Iris pigment epithelial cell (primary cell): ENCODE data around the gene SHANK3.
"Not testable (repeated sequence)": the region's sequence is repeated elsewhere in the genome, so short reads cannot be mapped to it uniquely, and the experiment has no call there.

Source experiments
- DNase-seq: peaks from one replicate; pipeline ENCODE4 v3.0.0-alpha.2; 2011; ENCODE audit warnings: low read depth

The SHANK3 gene

DNA sequence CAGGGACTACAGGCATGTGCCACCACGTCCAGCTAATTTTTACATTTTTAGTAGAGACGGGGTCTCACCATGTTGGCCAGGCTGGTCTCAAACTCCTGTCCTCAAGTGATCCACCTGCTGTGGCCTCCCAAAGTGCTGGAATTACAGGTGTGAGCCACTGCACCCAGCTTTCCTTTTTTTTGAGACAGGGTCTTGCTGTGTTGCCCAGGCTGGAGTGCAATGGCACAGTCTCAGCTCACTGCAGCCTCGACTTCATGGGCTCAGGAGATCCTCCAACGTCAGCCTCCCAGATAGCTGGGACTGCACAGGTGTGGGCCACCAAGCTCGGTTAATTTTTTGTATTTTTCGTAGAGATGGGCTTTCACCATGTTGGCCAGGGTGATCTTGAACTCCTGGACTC lies 18.0 kb upstream of the SHANK3 start:
- DNase-seq, result not testable (repeated sequence)

DNA sequence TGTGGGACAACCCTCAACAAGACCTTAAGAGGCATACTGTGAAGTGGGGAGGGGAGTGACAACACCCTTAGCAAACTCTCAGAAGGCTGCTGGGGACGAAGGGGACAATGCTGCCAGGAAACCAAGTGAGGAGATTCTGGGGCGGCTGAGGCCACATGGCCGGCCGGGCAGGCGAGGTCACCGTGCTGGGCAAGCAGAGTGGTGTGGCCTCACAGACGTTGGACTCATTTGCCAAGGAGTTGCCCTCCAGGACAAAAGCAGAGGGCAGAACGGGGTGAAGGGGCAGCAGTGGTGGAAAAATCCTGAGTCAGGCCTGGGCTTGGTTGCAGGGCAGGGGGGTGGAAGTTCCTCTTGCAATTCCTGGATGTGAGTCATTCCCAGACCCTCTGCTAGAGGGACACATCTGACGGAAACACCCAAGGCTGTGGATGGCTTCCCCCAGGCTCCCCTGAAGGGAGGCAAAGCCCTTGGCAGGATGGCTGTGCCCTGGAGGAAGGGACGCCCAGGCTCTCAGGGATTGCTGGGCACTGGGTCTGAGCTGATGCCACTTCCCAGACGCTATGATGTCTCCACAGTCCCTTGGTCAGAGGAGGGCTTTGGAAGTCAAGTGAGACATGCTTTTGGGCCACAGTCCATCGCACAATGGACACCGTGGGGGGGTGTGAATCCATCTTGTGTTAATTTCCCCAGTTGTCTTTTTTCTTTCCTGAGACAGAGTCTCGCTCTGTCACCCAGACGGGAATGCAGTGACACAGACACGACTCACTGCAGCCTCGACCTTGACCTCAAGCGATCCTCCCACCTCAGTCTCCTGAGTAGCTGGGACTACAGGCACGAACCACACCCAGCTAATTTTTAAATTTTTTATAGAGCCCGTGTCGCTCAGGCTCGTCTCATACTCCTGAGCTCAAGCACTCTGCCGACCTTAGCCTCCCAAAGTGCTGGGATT lies 16.2 kb upstream of the SHANK3 start:
- peak; percentile 50 for DNase-seq

DNA sequence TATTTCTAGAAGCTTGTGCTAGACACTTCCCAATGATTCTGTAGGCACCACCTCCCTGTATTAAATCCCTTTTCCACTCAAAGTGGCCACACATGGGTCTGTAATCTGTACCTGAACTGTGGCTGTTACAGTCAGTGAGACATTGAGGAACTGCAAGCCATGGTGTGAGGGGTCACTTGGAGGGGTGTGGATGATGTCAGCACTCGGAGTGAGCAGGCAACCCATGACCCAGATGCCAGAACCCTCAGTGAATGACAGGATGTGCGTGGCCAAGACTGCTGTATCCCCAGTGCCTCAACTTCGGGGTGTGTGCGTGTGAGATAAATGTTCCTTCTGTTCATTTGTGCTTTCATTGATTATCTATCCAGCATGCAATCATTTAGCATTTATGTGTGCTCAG lies 14.7 kb upstream of the SHANK3 start:
- no peak for DNase-seq

DNA sequence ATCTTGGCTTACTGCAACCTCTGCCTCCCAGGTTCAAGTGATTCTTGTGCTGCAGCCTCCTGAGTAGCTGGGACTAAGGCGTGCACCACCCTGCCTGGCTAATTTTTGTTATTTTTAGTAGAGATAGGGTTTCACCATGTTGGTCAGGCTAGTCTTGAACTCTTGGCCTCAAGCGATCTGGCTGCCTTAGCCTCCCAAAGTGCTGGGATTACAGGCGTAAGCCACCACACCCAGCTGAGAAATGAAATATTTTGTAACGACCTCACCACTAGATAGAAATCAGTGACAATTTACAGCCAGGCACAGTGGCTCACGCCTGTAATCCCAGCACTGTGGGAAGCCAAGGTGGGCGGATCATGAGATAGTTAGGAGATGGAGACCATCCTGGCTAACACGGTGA lies 12.9 kb upstream of the SHANK3 start:
- not testable (repeated sequence) for DNase-seq

DNA sequence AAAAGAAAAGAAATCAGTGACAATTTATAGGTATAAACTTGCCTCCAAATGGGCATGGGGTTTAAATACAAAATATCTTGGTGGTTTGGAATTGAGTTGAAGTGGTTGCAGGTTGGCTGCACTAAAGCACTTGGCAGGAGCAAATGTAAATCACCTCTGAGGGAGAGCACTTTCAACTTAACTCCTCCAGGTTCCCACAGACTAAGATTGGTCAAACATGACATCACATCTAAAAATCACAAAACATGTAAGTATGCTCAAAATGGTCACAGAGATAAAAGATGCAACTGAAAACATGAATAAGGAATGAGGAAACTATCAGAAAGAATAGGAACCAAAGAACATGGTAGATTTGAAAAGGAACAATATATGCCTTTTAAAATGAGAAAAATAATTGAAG lies 12.3 kb upstream of the SHANK3 start:
- DNase-seq, result no peak

DNA sequence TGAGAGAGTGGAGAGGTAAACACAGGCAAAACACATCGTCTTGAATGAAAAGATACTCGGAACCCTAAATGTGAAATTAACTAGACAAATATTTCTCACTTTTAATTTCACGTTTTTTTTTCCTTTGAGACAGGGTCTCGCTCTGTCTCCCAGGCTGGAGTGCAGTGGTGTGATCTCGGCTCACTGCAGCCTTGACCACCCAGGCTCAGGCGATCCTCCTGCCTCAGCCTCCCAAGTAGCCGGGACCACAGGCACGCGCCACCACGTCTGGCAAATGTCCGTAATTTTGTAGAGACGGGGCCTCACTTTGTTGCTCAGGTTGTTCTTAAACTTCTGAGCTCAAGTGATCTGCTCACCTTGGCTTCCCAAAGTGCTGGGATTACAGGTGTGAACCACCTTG lies 7.4 kb upstream of the SHANK3 start:
- no peak for DNase-seq

DNA sequence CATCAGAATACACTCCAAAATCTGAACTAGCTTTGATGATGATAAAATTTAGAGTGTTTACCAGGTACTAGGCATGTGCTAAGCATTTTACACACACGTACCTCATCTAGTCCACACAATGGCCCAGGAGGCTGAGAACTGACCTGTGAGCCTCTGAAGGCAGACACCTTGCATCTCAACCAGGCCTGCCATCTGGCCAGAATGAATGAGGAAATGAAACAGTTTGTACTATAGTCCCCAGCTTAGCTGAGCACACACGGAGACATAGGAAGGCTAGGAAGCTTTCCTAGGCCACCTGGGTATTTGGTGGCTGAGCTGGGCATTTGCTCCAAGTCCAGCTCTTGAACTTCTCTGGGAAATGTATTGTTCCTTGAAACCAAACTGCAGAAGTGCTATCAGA lies 6.9 kb upstream of the SHANK3 start:
- no peak for DNase-seq

DNA sequence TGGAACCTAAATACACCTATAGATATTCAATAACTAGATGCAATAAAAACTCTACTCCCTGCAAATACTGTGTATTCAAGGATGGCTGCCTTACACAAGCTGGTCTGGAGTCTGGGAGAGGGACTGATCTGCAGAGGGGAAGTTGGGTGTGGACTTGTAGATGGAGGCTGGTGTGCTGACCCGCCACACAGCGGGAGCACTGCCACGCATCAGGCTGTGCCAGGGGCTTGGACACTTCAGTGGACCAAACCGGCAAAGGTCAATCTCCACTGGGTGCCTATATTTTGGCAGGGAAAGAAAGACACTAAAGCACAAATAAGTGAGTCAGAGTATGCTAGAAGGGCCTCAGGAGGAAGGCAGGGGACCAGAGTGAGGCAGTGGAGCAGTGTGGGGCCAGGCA lies 2.1 kb upstream of the SHANK3 start:
- no peak for DNase-seq

DNA sequence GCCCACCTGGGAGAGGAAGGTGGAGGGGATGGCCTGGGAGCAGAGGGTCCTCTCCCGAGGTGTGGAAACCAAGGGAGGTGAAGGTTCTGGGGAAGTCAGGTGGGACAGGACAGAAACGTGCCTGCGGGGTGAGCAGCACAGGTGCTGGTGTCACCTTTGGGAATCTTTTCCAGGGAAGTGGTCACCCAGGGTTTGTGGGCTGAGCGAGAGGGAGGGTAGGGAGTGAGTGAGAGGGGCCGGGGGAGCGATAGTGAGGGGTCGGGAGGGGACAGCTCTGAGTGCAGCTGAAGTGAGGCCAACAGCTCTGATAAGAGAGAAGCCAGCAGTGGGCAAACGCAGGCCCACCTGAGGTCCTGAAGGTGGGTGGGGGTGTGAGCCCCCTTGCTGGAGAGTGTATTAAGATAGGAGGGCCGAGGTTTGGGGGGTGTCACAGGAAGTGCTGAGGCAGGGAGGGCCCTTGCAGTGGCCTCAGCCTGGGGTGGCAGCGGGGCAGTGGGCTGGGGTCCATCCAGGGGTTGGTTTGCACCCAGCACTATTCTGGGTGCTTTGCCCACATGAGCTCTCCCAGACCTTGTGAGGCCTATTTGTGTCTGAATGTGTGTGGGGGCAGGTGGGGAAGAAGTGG lies 1.6 kb upstream of the SHANK3 start:
- no peak for DNase-seq

DNA sequence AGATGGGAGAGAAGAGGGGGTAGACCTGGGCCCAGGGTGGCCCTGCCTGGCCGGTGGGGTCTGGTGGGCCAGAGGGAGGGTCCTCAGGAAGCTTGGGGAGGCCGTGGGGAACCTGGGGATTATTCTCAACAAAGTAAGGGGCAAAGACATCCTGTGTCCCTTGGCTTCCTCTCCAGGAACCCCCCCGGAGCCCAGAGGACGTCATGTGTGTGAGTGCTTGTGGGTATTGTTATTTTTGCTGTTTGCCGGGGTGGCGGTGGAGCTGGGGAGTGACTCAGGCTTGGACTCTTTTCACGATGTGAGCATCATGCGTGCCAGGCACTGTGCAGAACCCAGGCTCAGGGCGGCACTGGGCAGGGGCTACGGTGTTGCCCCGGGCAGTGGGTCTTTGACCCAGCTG lies 982 bp upstream of the SHANK3 start:
- DNase-seq, result no peak

DNA sequence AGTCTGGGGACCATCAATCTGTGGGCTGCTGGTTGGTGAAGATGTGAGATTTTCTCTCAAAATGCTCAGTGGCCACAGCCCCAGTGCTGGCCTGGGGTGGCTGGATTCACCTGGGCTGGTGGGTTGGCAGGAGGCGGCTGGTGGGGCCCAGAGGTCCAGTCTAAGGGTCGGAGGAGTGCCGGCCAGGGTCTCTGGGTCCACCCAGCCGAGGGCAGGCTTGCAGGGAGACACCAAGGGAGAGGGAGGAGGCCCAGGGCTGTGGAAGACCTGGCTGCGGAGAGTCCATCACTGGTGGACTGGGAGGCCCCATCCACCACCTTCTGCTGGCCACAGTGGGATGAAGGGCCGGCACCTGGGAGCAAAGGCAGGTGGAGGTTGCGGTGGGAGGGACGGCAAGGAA lies 582 bp upstream of the SHANK3 start:
- DNase-seq, result no peak

DNA sequence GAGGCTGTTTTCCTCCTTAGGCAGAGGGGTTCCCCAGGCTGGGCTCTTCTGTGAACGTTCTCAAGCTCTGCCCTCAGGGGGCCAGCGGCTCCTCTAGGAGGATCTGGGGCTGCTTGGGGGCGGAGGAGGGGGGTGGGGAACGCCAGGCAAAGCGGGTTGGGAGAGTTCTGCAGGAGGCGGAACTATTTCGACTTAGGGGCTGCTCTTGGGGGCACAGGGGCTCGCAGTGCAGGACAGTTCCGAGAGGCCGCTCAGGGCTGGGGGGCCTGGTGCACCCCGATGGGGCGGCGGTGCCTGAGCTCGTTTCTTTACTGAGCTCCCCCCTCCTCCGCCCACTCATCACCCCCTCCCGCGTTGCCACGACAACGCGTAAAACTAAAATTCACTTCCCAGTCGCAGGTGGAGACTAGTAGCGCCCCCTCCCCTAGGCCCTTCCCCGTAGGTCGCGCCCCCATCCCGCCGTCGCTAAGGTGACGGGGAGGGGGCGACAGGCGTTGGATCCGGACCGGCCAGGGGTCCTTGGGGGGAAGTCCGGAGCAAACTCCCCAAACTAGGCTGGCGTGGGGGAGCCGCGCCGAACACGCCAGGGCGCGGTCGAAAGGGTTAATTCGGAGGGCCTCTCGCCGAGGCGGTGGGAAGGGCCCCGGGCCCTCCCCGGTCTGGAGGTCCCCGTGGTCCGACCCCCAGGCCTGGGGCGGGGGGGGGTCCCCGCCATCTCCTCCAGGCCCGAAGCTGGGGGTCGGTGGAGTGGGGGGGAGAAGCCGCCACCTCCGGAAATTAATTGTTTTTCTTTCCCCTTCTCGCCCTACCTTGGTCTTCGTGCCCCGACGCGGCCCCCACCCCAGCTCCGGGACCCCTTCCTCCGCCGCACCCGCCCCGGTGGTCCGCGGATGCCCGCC lies 857 bp downstream of the SHANK3 start:
- no peak for DNase-seq

DNA sequence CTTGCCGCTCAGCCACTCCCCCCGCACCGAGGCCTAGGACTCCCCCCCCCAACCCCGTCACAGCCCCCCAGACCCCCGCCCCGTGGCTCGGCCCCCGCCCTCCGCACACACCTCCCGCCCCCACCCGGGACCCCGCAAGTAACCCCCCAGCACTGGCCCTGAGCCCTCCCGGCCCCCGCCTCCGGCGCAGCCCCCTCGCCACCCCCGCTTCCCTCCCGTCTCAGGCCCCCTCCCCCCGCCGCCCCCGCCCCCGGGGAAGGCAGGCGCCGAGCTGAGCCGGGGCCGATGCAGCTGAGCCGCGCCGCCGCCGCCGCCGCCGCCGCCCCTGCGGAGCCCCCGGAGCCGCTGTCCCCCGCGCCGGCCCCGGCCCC lies 1.5 kb downstream of the SHANK3 start:
- DNase-seq, result no peak

DNA sequence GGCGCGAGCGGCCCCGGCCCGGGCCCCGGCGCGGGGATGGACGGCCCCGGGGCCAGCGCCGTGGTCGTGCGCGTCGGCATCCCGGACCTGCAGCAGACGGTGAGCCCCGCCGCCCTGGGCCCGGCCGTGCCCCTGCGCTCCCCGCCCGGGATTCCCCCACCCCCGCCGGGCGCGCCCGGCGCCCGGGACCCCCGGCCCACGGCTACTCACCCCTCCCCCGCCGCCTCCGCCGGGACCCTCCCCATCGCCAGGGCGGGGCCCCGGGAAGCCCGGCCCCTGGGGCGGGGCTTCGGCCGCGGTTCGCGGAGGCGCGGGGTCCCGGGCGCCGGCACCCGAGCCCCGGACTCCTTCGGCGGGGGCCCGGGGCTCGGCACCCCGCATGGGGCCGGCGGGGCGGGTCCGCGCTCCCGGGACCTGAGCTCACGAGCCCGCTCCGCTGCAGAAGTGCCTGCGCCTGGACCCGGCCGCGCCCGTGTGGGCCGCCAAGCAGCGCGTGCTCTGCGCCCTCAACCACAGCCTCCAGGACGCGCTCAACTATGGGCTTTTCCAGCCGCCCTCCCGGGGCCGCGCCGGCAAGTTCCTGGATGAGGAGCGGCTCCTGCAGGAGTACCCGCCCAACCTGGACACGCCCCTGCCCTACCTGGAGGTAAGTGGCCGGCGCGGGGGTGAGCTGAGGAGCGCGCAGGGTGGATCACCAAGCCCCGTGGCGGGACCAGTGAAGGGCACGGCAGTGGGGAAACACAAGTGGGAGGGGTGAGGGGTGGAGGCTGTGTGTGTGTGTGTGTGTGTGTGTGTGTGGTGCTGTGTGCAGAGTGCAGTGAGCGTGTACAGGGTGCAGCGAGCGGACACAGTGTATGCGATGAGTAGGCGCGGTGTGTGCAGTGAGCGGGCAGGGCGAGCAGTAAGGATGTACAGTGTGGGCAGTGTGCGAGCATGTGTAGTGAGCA lies 2.3 kb downstream of the SHANK3 start:
- DNase-seq, result no peak

DNA sequence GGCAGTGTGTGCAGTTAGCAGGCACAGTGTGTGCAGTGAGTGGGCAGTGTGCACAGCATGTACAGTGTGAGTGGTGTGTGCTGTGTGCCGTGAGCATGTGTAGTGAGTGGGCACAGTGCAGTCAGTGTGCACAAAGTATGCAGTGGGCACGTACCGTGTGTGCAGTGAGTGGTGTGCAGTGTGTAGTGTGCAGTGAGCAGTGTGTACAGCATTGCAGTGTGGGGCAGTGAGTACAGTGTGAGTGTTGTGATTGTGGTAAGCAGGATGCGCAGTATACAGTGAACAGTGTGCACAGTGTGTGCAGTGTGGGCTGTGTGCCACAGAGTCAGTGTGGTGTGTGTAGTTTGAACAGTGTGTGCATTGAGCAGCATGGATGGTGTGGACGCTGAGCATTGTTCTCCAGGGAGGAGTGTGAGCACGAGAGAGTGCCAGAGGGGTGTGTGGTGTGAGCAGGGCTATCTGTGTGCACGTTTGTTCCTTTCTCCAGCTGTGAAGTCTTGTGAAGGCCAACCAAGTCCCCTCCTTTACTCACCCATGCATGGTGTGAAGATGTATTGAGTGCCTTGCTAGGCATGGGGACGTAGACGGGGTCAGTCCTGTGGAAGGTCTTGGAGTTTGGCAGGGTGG lies 3.0 kb downstream of the SHANK3 start:
- no peak for DNase-seq

DNA sequence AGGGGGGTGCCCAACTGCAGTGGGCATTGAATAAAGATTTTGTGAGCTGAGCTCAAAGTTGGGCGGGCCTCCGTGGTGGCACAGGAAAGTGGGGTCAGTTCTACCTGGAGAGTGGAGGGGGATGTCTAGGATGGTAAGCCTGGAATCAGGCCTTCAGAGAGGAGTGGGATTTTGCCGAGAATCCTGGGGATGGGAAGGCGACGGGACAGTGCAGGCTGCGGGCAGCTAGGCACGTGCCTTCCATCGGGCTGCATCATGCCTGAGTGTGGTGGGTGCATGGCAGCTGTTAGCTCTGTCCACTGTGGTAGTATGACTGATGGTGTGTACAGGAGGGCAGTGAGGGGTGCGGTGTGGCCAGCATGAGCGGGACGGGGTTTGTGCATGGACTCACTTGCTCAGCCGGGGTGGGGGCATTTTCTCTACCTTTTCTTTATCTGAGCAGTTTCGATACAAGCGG lies 3.6 kb downstream of the SHANK3 start:
- no peak for DNase-seq

DNA sequence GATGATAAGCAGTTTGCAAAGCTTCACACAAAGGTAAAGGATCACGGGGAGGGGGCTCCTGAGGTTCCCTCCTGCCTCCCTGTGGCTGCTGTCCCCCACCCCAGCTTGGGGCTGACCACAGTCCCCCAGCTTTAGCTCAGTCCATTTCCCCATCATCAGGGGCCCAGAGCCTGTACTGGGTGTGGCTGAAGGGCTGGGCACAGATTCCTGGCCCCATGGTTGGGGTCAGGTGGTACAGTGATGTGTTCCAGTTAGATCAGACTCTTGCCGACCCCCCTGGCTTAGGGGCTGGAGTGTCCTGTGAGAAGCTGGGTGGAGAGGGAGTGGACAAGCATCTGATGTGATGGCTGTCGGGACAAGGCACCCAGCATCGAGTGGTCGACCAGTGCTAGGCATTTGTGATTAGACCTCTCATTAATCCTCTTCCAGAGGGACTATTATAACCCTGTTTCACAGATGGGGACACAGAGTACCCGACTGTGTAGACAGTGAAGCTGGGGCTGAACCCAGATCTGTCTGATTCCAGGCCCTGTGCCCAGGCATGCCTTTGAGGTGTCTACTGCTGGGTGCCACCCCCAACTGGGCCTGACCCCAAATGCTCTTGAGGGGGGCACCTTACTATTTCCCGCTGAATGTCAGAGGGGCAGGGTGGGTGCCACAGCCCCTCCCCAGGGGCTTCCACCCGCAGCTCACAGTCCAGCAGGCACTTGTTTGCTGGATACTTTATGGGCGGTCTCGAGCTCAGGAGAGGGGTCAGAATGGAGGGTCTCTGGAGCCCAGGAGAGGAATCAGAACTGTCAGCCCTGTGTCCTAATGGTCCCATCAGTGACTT lies 4.3 kb downstream of the SHANK3 start:
- no peak for DNase-seq

DNA sequence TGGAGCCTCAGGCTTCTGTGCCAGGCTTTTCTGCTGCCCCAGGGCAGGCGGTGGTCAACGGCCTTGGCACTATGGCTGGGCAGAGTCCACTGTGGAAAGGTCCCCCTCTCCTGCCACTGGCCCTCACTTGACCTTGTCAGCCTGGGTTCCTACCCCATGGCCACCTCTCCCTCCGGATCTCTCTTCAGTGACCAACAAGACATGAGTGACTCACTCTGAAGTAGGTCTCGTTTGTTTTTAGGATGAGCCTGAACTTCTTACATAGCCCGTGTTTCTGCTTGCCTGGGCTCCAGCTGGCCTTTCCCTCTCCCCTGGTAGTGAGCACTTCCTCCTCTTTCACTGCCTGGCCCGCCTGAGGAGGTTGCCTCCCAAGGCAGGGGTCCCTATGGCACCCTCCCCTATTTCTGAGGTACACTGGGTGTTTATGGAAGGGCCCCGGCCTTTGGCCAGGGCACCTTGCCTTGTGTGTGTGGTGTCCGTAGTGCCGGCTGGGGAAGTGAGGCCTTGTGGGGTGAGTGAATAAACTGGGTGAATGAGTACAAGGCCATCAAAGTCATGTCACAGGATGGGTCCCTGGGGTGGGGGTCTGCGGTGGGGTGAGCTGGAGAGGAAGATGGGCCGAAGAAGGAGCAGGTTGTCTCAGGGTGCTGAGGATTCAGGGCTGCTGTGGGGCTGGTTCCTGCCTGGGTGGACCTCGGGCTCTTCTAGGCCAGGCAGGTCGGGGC lies 5.0 kb downstream of the SHANK3 start:
- DNase-seq, result no peak

DNA sequence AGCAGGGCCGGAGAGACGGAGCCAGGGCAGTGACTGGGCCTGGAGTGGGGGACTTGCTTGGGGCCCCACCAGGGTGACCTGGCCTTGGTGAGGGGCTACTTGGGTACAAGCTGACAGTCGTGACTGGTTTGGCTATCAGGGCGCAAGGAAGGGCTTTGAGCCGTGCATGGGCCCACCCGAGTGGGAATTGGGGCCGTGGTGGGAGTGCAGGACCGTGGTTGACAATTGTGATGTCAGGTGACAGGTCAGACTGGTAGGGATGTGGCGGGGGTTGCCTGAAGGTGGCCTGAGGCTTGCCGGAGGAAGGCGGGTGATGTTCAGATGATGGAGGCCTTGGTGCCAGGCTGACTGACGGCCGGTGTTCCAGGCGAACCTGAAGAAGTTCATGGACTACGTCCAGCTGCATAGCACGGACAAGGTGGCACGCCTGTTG lies 5.6 kb downstream of the SHANK3 start:
- DNase-seq, result no peak
